HG02973 (cell line): ENCODE results near the gene ZFC3H1.
A peak's percentile ranks its signal among the peaks of the same experiment; 100 is the strongest.
"Not testable (repeated sequence)": the region's sequence is repeated elsewhere in the genome, so short reads cannot be mapped to it uniquely, and the experiment has no call there.

Experiments used
- ATAC-seq: cut with Tn5 transposase; IDR thresholded peaks from one replicate; pipeline ENCODE4 v1.9.1; 2021; ENCODE audit warnings: moderate library complexity; ENCODE audit not compliant: unreplicated experiment

Gene ZFC3H1, protein sequence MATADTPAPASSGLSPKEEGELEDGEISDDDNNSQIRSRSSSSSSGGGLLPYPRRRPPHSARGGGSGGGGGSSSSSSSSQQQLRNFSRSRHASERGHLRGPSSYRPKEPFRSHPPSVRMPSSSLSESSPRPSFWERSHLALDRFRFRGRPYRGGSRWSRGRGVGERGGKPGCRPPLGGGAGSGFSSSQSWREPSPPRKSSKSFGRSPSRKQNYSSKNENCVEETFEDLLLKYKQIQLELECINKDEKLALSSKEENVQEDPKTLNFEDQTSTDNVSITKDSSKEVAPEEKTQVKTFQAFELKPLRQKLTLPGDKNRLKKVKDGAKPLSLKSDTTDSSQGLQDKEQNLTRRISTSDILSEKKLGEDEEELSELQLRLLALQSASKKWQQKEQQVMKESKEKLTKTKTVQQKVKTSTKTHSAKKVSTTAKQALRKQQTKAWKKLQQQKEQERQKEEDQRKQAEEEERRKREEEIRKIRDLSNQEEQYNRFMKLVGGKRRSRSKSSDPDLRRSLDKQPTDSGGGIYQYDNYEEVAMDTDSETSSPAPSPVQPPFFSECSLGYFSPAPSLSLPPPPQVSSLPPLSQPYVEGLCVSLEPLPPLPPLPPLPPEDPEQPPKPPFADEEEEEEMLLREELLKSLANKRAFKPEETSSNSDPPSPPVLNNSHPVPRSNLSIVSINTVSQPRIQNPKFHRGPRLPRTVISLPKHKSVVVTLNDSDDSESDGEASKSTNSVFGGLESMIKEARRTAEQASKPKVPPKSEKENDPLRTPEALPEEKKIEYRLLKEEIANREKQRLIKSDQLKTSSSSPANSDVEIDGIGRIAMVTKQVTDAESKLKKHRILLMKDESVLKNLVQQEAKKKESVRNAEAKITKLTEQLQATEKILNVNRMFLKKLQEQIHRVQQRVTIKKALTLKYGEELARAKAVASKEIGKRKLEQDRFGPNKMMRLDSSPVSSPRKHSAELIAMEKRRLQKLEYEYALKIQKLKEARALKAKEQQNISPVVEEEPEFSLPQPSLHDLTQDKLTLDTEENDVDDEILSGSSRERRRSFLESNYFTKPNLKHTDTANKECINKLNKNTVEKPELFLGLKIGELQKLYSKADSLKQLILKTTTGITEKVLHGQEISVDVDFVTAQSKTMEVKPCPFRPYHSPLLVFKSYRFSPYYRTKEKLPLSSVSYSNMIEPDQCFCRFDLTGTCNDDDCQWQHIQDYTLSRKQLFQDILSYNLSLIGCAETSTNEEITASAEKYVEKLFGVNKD (N-terminal part only)

DNA sequence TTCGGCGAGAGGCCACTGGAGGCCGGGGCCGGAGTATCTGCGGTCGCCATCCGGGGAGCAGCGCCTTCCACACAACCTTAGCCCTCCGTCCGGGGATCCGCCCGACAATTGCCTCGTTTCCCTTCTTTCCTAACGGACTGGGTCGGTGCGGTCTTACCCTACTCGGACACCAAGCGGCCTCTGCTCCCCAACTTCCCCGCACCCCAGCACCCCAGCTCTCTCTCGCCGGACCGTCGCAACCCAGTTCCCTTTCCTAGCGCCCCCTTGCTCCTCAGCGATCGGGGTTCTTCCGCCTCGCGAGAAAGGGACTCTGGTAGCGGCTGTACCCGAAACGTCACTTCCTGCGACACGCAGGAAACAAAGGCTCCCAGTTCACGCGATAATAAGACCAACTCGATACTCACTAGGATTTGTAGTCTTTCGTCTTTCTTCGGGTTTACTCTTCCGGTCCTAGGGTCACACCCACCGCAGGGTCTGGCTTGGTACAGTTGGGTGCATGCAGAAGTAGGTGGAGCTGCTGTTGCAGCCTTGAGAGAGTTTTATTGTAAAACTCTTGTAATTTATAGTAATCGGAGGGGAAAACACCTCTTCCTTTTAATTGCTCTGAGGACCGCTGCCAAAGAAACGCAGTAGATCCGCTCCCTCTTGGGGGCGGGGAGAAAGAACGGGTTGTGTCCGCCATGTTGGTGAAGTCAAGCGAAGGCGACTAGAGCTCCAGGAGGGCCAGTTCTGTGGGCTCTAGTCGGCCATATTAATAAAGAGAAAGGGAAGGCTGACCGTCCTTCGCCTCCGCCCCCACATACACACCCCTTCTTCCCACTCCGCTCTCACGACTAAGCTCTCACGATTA, at the start of gene ZFC3H1, which contains the start of gene THAP2:
TSS of gene ZFC3H1 (minus strand) at position 288 of the 850 bp plus-strand sequence. CDS start at position 50, 238 bp downstream.
TSS of gene THAP2 (plus strand) at position 741 of the 850 bp plus-strand sequence. CDS start 209 bp downstream, outside the sequence.
- peak; percentile 93 for ATAC-seq

DNA sequence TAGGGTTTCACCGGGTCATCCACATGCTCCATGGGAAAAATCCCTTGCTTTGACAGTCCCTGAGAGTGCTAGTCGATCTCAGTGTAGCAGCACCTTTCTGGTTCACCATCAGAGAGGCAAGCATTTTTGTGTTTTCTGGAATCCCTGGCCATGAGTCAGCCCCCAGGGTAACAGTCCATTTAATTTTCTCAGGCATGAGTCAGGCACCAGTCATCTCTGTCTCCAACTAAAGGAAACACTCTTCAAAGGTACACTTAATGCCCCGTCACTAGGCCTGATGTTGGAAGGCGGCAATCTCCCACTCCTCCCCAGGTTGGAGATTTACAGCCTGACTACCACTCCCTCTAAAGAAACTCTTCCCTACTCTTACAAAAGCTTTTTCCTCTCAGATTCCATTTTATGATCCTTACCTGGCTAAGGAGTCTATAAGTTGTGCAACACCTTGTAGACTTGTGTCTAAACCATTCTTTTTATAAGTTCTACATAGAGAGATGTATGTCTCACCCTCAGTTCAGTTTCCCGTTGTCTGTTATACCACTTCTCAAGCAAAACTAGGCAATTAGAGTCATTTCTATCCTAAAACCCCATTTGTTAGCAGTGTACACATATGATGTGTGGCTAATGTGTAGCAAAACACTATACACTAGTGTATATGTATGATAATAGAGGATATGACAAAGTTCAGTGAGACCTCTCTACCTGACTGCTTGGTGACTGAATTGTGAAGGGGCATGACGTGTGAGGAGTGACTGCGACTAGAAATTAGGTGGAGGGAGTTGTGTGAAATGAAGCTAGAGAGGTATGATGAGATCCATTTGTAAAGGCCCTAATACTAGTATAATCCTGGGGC, 46.9 kb upstream of the ZFC3H1 start:
- no peak for ATAC-seq

DNA sequence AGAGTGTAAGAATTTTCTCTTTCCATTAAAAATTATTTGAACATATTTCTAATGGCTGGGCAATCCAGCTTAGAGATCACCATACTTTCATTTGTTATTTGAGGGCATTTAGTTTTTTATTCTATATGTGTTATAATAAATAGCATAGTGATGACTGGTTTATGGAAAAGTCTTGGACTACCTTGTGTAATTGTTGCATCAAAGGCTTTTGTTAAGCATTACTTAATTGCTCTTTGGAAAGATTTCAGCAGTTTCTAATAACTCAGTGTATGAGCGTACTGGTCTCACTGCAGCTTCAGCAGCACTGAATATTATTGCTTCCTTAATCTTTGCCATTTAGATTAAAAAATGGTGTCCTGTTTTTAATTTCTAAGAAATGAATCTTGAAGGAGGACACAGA, 45.0 kb upstream of the ZFC3H1 start:
- no peak for ATAC-seq

DNA sequence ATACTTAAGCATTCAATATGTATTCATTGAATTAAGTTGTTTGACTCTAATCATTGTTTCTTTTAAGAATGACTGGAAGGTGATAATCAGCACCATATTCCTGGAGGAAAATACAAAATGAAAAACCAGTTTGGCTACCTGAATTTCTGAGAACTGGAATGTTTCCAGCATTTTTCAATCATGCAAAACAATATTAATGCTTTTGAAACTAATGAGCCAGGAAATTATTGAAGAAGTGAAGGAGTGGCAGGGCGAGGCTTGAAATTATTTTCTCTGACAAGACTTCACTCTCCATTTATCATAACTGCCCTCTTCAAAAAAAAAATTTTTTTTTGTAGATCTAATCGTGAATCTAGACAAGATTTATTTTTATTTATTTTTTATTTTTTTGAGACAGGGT, 41.3 kb upstream of the ZFC3H1 start:
- no peak for ATAC-seq

DNA sequence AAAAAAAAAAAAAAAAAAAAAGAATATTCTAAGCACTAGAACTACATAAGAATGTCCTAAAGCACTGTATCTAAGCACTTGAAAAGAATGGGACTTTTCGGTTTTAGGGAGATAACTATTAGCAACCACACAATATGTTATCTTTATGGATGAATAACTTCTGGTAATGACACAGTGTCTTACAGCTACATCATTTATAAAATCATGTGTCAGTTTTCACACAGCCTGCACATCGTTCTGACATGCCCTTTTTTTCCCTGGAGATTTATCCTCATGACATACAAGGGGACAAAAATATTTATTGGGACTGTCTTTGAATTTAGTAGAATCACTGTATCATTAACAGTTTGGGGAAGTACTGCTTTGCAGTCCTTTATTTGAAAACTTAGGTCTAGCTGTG, 39.6 kb upstream of the ZFC3H1 start:
- ATAC-seq, result no peak

DNA sequence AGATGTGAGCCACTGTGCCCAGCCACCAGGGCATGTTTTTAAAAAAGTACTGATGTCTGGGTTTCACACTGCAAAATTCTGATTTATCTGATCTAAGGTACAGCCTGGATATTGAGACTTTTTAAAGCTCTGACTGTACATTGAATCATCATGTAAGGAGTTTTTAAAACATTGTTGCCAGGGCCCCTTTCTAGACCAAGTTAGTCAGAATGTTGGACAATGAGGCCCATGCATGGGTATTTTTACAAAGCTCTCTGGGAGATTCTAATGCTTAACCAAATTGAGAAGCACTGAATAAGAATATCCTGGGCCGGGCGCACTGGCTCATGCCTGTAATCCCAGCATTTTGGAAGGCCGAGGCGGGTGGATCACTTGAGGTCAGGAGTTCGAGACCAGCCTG, 38.9 kb upstream of the ZFC3H1 start:
- no peak for ATAC-seq

DNA sequence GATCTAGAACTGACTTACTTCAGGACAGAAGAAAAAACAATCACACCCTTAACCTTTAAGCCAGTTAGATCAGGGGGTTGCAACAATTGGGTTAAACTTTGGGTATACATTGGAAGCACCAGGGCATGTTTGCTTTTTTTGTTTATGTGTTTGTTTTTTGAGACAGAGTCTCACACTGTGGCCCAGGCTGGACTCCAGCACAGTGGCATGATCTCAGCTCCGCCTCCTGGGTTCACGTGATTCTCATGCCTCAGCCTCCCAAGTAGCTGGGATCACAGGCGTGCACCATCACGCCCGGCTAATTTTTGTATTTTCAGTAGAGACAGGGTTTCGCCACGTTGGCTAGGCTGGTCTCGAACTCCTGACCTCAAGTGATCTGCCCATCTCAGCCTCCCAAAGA, 38.5 kb upstream of the ZFC3H1 start:
- ATAC-seq, result not testable (repeated sequence)

DNA sequence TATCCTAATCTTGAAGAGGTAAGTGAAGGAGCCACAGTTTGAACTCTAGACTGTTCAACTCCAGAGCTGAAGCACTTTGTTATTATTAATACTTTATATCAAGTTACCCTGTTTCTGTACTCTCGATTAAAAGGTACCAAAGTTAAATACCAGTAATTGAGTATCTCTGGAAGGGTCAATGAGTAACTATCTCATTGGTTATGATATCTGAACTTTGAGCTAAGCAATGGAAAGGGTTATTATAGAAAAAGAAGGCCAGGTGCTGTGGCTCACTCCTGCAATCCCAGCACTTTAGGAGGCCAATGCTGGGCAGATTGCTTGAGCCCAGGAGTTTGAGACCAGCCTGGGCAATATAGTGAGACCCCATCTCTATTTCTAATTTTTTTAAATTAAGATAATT, 32.1 kb upstream of the ZFC3H1 start:
- no peak for ATAC-seq

DNA sequence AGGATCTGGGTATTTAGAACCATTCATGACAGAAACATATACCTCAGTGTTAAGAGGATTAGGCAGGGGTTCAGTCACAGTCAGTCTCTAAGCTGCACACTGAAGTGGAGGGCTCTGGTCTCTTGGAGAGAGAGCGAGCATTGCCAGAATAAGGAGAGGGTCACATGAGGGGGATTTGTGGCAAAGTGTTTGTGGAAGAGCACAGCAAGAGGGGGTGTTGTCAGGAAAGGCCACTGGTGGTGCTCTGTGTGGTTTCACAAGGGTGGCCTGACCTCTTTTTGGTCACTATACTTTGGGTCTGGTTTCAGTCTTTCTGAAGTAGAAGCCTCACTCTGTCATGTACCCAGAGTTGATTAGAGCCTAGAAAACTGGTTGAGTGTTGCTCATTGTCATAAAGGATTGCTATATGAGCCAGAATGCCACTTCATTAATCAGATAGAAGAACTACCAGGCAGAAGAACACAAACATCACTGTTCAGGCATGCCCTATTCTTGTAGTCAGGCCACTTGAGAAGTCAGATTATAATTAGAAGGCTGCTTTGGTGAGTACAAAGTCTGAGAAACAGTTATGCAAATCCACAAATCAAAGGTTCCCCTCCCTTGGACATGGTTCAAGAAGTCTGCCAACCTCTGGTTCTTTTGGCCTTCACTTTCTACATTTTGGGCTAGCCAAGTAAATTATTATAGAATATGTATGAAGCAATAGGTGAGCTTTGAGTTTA, 30.6 kb upstream of the ZFC3H1 start:
- peak; percentile 82 for ATAC-seq

DNA sequence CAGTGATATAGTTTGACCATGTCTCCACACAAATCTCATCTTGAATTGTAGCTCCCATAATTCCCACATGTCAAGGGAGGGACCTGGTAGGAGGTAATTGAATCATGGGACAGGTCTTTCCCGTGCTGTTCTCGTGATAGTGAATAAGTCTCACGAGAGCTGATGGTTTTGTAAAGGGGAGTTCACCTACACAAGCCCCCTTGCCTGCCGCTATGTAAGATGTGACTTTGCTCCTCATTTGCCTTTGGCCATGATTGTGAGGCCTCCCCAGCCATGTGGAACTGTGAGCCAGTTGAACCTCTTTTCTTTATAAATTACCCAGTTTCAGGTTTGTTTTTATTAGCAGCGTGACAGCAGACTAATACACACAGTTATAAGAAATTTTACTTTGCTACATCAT, 30.0 kb upstream of the ZFC3H1 start:
- not testable (repeated sequence) for ATAC-seq

DNA sequence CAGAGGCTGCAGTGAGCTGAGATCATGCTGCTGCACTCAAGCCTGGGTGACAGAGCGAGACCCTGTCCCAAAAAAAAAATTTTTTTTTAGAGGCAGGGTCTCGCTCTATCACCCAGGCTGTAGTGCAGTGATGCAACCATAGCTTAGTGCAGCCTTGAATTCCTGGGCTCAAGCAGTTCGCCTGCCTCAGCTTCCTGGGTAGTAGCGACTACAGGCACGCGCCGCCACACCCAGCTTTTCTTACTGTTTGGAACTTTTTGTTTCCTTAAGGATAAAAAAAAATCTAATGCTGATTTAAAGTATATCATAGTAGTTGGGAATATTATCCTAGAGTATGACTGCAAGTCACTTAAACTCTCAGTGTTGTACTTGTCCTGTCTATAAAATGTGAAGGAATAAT, 29.5 kb upstream of the ZFC3H1 start:
- ATAC-seq, result no peak

DNA sequence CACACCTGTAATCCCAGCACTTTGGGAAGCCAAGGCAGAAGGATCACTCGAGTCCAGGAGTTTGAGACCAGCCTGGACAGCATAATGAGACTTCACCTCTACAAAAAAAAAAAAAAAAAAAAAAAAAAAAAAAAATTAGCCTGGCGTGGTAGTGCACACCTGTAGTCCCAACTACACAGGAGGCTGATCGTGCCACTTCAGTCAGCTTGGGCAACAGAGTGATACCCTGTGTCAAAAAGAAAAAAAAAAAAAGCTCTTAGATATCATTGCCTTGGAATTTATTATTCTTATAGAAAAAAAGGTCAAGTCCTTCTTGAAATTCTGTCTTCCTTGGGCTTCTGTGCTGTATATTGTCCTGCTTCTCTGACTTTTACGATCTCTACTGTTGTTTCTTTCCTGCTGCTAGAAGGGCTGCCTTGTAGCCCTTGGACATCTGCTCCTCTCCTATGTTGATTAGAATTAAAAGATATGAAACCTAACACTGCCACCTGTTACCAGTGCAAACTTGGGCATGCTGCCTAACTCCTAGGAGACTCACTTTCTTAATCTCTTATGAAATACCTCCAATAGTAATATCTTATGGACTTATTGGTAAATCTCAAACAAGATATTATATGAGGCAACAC, 28.0 kb upstream of the ZFC3H1 start:
- no peak for ATAC-seq

DNA sequence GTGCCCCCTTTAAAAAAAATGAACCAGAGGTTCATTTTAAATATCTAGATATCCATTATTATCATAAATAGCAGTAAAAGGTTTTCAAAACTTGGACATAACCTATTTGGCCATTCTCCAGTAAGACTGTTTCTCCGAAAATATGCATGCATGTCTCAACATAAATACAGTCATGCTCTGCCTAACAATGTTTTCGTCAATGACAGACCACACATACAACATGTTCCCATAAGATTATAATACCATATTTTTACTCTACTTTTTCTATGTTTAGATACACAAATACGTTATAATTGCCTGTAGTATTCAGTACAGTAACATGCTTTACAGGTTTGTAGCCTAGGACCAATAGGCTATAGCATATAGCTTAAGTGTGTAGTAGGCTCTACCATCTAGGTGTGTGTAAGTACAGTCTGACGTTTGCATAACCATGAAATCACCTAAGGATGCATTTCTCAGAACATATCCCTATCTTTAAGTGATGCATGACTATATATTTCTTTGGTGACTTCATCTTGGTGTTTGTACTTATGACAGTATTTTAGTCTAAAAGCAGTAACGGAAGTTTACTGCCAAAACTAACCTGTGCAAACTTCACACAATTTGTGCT, 25.4 kb upstream of the ZFC3H1 start:
- ATAC-seq, result no peak

DNA sequence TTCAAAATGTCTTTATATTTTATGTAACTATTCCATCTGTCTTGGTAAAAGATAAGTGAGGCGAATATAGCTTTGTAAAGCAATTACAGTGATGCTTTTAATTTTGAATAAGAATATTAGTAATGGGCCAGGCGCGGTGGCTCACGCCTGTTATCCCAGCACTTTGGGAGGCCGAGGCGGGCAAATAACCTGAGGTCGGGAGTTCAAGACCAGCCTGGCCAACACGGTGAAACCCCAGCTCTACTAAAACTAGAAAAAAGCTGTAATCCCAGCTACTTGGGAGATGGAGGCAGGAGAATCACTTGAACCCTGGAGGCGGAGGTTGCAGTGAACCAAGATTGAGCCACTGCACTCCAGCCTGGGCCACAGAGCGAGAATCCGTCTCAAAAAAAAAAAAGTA, 23.5 kb upstream of the ZFC3H1 start:
- not testable (repeated sequence) for ATAC-seq

DNA sequence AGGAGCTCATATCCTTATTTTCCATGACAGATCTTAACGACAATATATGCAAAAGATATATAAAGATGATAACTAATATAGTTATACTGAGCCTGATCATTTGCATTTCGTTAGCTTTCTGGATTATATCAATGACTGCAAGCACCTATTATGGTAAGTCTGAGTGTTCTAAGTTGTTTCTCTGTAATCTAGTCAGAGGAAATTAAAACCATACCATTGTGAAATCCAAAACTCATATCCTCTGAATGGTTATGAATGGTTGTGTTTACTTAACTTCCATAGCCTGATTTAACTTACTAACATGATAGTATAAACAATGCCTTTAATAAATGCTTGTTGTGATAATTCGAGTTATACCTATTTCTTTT, 23.0 kb upstream of the ZFC3H1 start:
- ATAC-seq, result no peak

DNA sequence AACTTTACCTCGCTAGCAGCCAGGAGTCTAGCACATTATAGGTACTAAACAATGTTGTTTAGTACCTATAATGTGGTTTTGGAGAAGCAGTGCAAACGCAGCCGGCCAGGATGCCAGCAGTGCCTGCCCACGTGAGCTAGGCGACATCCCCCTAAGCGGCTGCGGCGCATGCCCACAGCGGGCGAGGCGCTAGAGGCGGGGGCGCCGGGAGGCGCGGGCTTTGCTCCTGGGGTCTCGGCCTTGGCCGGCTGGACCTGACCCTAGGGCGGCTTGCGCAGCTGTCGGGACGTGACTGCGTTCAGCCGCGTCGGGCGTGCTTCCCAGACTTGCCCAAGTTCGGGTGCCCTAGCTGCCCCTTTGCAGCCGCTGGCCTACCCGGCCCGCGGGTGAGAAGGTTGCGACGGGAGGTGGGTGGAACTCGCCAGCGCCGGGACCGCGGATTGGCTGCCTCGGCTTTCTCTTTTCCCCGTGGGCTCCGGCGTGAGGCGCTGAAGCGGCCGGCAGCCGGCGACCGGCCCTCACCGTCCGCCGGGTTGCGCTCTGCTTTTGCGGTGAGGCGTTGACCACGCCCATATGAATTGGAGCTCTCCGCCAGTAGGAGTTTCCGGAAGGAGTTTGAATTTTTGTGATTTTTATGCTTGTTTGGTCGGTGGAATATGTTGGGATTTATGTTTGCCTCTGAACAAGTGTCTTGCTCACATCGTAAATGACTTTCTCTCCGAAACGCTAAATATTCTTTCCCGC, 22.4 kb upstream of the ZFC3H1 start, which contains the start of gene TMEM19:
TSS of gene TMEM19 (plus strand) at position 169 of the 744 bp plus-strand sequence. CDS start 599 bp downstream, outside the sequence.
- peak; percentile 85 for ATAC-seq
